SK-N-MC (cell line): Measurements from ENCODE around the gene AK2.

Experiments
- EZH2 ChIP-seq: fragments of 200-600 bp; sonication (generic); IDR thresholded peaks from one replicate; pipeline ENCODE4 v1.6.1; 2017; ENCODE audit warnings: antibody characterized with exemption
- POLR2AphosphoS5 ChIP-seq: IDR thresholded peaks from 2 replicates; pipeline ENCODE4 v1.6.1; 2012; ENCODE audit warnings: mild to moderate bottlenecking, low read depth, low read length, borderline replicate concordance

GRCh38 chr1:33031506-33031905, 5.2 kb downstream of the AK2 start:
- TF ChIP-seq EZH2 (no peak), POLR2AphosphoS5 (no peak)
